ENCODE results near the gene HPCAL1. TPM values are rescaled to one million over a fixed set of nuclear protein-coding genes. Genes with fewer than 3 reads are reported as not detected.

Gene HPCAL1
- polyA plus RNA-seq, 3 donors = 82.1 to 99.5 (median 98.0) TPM

GRCh38 chr2:10437806-10438205 lies 135.1 kb downstream of the HPCAL1 start:
- Histone ChIP-seq H3K27me3 (ENCODE audit: control insufficient read depth in 2 of 2, insufficient read depth in 2 of 2, low read length in 2 of 2) (no peaks in the 10 kb centered on the region), H3K4me2 (replicated peaks; ENCODE audit: extremely low read depth, low read length, poor library complexity, severe bottlenecking) (no peak overlapping the region), H3K36me3 (replicated peaks in 1 of 2; ENCODE audit: control insufficient read depth in 1 of 2, insufficient read depth in 2 of 2, low read length in 2 of 2) (peaks cover 37 to 38% of the 10 kb centered on the region in 2 donors), H3K79me2 (ENCODE audit: insufficient read depth, low read length) (no peaks in the 10 kb centered on the region), H3K27ac (ENCODE audit: low read depth in 1 of 2, low read length in 2 of 2) (no peak overlapping the region), H3K4me3 (replicated peaks in 1 of 3; ENCODE audit: low read depth in 2 of 3, low read length in 3 of 3) (no peak overlapping the region), H3K4me1 (ENCODE audit: control insufficient read depth in 1 of 2, insufficient read depth in 2 of 2, low read length in 2 of 2) (peaks cover 3 to 5% of the 10 kb centered on the region in 2 donors), H4K20me1 (ENCODE audit: insufficient read depth, low read length) (no peaks in the 10 kb centered on the region), H3K9me3 (replicated peaks in 1 of 2; ENCODE audit: control insufficient read depth in 1 of 2, insufficient read depth in 1 of 2, low read length in 2 of 2) (no peaks in the 10 kb centered on the region), H3K9ac (ENCODE audit: insufficient read depth, low read length, poor library complexity, severe bottlenecking) (no peak overlapping the region), H2AFZ (ENCODE audit: insufficient read depth, low read depth, low read length, poor library complexity, severe bottlenecking) (no peak overlapping the region)
- Mint-ChIP-seq H3K27me3 (ENCODE audit: low read depth in 3 of 3) (peaks cover 5 to 8% (median 6%) of the 10 kb centered on the region in 3 donors), H3K36me3 (peaks cover 43 to 44% of the 10 kb centered on the region in 2 donors), H3K27ac (peak overlapping the region in 1 of 7 donors; percentile 40), H3K9me3 (peaks cover 0 to 2% (median 0%) of the 10 kb centered on the region in 7 donors), H3K4me1 (peaks cover 5% of the 10 kb centered on the region), H3K4me3 (no peak overlapping the region)
- DNase-seq = no peak
- WGBS (ENCODE audit: insufficient coverage) = 91% methylated on average over 4 of the region's 9 CpGs
- intact Hi-C loops (cut with micrococcal nuclease) = loop anchor here (5.0 to 10.0 kb wide), 2 partner anchors 171 to 453 kb away; no protein-coding TSS in a partner anchor
- TF ChIP-seq CTCF (IDR thresholded peaks at IDR 0.05) = no peak

- H4K20me1 ChIP-seq (ENCODE audit: insufficient read depth, low read length) = no peaks in the 10 kb centered on the region
- H3K79me2 ChIP-seq (ENCODE audit: insufficient read depth, low read length) = no peaks in the 10 kb centered on the region
- TF ChIP-seq CTCF (IDR thresholded peaks at IDR 0.05) = no peak
- H3K4me1 Mint-ChIP-seq = no peaks in the 10 kb centered on the region
- WGBS (ENCODE audit: insufficient coverage) = 89% methylated on average over 11 of the region's 14 CpGs
- no peak for DNase-seq
- no peak overlapping the region for H2AFZ ChIP-seq (ENCODE audit: insufficient read depth, low read depth, low read length, poor library complexity, severe bottlenecking)
- H3K36me3 ChIP-seq (replicated peaks in 1 of 2; ENCODE audit: control insufficient read depth in 1 of 2, insufficient read depth in 2 of 2, low read length in 2 of 2) = peaks cover 45 to 47% of the 10 kb centered on the region in 2 donors
- H3K27ac ChIP-seq (ENCODE audit: low read depth in 1 of 2, low read length in 2 of 2) = no peak overlapping the region
- H3K27ac Mint-ChIP-seq = no peak overlapping the region
- H3K4me1 ChIP-seq (ENCODE audit: control insufficient read depth in 1 of 2, insufficient read depth in 2 of 2, low read length in 2 of 2) = peaks cover 3 to 5% of the 10 kb centered on the region in 2 donors
- H3K9me3 Mint-ChIP-seq = no peaks in the 10 kb centered on the region
- peaks cover 0 to 2% (median 2%) of the 10 kb centered on the region in 3 donors for H3K27me3 Mint-ChIP-seq (ENCODE audit: low read depth in 3 of 3)
- intact Hi-C loops (cut with micrococcal nuclease) = loop anchor here (5.0 to 10.0 kb wide), 2 partner anchors 171 to 454 kb away; no protein-coding TSS in a partner anchor
- no peak overlapping the region for H3K9ac ChIP-seq (ENCODE audit: insufficient read depth, low read length, poor library complexity, severe bottlenecking)
- no peak overlapping the region for H3K4me2 ChIP-seq (replicated peaks; ENCODE audit: extremely low read depth, low read length, poor library complexity, severe bottlenecking)
- no peak overlapping the region for H3K4me3 Mint-ChIP-seq
- H3K9me3 ChIP-seq (replicated peaks in 1 of 2; ENCODE audit: control insufficient read depth in 1 of 2, insufficient read depth in 1 of 2, low read length in 2 of 2) = no peaks in the 10 kb centered on the region
- peaks cover 50 to 51% of the 10 kb centered on the region in 2 donors for H3K36me3 Mint-ChIP-seq
- no peak overlapping the region for H3K4me3 ChIP-seq (replicated peaks in 1 of 3; ENCODE audit: low read depth in 2 of 3, low read length in 3 of 3)
- H3K27me3 ChIP-seq (ENCODE audit: control insufficient read depth in 2 of 2, insufficient read depth in 2 of 2, low read length in 2 of 2) = no peaks in the 10 kb centered on the region
Measured at GRCh38 chr2:10438688-10439087, 136.0 kb downstream of the HPCAL1 start.
